HL-60/S4 (cell line): ENCODE data around the gene NDUFS2.

Experiments used
- in situ Hi-C: fragments of 300-500 bp; cut with MboI; formaldehyde crosslinking; loops from 2 replicates; pipeline ENCODE4 v1.14.3; 2022; ENCODE audit warnings: low sequenced_read_pairs

Gene NDUFS2

DNA sequence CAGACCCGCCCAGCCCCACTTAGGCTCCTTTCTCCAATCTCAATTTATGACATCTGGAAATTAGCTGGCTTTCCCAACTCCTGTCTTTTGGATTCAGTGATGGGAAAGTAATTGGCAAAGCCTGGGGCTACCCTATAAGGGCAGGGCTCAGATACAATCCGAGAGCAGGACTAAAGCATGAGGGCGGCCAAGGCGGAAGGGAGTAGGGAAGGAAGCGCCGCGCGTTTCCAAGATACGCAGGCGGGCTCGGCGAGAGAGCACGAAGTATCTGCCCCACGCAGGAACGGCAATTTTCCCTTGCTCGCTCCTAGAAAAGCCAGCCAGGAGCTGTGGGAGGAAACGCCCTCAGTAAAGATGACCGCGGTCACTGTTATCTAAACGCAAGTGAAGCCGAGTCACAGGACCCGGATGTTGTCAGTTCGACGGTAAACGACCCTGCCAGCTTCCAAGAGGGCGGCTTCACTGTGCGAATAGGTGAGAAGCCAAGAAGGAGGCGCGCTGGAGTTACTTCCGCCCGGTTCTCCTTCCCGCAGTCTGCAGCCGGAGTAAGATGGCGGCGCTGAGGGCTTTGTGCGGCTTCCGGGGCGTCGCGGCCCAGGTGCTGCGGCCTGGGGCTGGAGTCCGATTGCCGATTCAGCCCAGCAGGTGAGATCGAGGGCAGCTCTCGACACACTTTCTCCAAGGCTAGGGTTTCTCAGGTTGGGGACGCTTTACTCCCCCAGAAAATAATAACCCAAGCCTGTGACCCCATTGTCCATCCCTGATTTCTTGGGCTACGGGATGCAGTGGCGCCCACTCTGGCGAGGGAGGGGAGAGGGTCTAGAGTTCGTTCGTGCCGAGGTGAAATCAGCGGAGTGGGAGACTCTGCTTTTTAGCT is at the start of gene NDUFS2:
NDUFS2 (plus strand) TSS at position 532 of the 877 bp plus-strand sequence; CDS start at position 551, 19 bp downstream.
- in situ Hi-C loops = no loop called here

DNA sequence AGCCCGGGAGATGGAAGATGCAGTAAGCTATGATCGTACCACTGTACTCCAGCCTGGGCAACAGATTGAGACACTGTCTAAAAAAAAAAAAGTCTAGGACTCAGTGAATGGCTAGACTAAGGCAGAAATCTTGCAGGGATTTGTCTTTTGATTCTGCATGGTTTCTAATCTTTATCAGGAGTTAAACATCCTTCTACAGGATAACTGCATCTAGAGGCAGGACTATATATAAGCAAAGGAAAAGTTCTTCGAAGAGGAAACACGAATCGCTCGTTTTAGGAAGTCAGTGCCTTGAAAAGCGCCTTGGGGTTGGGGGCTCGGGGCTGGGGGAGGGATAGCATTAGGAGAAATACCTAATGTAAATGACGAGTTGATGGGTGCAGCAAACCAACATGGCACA is 49.0 kb upstream of the NDUFS2 start:
- in situ Hi-C loops = no loop called here

DNA sequence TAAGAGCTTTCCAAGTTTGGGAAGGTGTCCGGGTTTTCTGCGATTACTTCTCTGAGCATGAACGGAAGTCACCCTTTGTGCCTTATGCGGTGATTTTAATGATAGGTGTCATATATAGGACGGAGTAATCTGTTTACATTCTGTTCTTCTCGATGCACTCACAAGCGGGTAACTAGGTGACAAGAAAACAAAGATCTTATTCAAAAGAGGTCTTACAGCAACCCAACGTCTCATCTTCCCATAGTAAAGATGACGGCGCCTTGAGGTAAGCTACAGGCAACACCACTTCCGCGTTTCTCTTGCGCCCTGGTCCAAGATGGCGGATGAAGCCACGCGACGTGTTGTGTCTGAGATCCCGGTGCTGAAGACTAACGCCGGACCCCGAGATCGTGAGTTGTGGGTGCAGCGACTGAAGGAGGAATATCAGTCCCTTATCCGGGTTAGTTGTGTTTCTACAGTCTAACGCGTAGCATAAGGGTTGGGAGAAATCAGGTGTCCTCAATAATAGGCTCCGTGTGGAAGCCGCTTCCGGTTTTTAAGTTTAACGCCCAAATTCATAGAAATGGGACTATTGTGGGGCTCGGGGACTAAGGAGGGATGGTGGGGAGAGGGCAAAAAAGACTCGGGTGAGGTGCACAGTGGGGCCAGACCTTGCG is 48.4 kb upstream of the NDUFS2 start, which contains the start of gene UFC1:
UFC1 (plus strand) TSS at position 297 of the 656 bp plus-strand sequence; CDS start at position 317, 20 bp downstream.
- in situ Hi-C loops = no loop called here

DNA sequence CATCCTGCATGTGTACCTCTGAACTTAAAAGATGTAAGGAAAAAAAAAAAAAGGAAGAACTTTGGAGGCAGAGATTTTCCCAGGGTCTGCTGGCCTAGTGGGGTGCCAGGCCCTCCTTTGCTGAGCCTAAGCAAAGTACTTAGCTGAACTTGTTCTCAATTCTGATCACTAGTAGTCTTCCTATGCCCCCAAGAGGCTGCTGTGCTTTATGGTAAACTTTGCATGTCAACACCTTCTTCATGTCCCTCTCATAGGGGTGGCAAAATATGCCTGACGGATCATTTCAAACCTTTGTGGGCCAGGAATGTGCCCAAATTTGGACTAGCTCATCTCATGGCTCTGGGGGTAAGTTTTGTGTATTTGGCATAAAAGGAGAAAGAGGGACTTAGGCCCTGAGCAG is 44.3 kb upstream of the NDUFS2 start:
- in situ Hi-C loops = no loop called here

DNA sequence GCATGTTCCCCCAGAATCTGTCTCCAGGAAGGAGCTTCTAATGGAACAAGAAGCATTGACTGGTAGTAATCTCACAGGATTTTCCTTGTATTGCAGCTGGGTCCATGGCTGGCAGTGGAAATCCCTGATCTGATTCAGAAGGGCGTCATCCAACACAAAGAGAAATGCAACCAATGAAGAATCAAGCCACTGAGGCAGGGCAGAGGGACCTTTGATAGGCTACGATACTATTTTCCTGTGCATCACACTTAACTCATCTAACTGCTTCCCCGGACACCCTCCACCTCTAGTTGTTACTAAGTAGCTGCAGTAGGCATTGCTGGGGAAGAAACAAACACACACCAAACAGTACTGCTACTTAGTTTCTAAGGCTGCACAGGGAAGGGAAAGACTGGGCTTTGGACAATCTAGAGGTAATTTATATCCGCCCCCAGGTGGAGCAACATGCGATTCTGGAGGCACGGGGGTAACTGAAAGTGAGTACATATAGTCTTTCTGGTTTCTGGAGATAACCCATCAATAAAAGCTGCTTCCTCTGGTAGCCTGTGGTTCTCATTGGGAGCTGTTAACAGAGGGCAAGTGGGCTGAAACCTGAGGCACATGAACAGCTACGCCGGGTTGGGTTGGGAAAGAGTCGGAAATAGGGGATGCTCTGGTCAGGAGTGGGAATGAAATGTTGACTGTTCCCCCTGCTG is 43.7 kb upstream of the NDUFS2 start:
- in situ Hi-C loops = no loop called here

DNA sequence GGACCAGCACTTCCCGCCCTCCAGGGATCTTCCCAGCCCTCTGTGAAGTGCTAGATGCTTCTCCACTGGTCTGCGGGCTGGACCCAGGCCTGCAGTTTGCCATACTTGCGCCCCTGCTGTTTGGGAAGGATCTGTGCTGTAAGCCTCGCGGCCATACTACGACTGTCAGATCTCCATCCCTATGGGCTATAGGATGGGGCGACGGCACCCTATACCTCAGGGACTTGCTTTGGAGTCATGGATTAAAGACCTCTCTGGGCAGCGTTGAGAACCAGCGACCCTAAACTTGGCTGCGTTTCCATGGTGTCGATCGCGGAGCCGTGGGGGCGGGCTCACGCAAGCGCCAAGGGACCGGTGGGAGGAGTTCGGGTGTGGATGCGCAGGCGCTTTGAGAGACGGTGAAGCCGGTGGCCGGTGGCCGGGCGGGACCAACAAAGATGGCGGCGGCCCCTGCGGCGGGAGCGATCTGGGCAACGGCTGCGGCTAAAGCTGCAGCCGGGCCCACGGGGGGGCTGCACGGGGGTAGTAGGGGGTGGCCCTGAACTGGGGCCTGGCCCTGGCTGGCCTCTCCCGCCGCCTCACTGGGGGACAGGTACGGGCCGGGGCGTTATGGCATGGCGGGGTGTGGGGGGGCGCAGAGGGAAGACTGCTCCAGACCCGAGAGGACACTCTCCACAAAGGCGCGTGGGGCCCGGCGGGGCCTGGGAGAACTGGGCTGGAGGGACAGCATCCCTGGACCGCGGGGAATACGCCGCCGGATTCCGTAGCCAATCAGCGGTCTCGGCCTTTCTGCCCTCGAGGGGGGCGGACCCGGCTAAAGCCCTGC is 42.9 kb upstream of the NDUFS2 start, which contains the start of gene USP21:
USP21 (plus strand) TSS at position 414 of the 826 bp plus-strand sequence. CDS start 1,141 bp downstream, outside the sequence.
- in situ Hi-C loops = no loop called here

DNA sequence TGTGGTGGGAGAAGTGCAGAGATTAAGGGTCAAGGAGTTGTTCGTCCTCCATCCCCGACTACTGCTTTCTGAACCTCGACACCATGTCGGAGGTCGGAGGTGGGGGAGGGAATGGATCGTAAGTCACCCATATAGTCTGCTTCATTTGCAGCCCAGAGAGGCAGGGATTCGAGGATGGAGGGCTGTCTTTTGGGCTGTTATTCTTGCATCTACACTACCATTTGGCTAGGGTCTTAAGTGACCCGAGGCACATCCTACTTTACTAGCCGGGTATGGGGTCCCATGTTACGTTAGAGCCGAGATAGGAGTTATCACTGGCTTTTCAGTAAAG is 42.3 kb upstream of the NDUFS2 start:
- in situ Hi-C loops = no loop called here

DNA sequence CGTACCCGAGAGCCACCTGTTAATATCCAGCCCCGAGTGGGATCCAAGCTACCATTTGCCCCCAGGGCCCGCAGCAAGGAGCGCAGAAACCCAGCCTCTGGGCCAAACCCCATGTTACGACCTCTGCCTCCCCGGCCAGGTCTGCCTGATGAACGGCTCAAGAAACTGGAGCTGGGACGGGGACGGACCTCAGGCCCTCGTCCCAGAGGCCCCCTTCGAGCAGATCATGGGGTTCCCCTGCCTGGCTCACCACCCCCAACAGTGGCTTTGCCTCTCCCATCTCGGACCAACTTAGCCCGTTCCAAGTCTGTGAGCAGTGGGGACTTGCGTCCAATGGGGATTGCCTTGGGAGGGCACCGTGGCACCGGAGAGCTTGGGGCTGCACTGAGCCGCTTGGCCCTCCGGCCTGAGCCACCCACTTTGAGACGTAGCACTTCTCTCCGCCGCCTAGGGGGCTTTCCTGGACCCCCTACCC is 41.5 kb upstream of the NDUFS2 start:
- in situ Hi-C loops = no loop called here

DNA sequence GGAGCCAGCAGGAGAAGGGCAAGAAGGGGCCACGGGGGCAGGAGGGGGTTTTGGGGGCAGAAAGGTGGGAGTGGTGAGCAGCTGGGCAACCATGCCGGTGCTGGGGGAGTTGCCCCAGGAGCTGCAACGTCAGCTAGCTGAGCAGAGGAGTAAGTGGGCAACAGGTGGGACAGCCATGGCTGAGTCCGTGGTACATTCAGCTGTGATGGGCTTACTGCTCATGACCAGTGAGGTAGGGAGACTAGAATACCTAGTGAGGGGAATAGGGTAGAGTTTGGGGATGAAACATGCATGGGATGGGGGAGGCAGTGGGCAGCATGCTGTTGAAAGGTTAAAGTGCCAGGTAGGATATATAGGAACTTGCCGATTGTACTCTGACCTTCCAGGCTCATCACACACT is 40.5 kb upstream of the NDUFS2 start:
- in situ Hi-C loops = no loop called here

DNA sequence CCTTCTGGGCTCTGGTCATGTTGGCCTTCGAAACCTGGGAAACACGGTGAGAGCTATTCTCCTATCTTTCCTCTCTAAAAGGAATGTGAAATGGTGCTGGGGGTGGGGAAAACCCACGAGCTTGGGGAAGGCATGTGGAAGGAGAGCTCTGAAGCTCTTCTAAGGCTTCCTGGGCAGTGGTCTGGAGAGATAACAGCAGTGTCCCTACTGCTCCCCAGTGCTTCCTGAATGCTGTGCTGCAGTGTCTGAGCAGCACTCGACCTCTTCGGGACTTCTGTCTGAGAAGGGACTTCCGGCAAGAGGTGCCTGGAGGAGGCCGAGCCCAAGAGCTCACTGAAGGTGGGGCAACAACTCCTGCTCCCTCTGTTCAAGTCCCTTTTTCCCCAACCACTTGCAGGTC is 40.1 kb upstream of the NDUFS2 start:
- in situ Hi-C loops = no loop called here

DNA sequence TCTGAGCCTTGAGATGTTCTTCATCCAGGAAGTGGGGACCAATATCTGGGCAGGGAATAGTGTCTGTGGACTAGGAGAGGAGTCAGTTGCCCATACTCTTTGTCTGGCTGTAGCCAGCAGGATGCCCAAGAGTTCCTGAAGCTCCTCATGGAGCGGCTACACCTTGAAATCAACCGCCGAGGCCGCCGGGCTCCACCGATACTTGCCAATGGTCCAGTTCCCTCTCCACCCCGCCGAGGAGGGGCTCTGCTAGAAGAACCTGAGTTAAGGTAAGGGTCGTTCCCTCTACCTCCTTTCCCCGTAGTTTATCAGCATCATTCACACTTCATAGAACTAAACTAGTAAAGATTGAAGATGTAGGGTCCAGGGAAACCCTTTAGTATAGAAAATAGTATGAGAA is 39.4 kb upstream of the NDUFS2 start:
- in situ Hi-C loops = no loop called here

DNA sequence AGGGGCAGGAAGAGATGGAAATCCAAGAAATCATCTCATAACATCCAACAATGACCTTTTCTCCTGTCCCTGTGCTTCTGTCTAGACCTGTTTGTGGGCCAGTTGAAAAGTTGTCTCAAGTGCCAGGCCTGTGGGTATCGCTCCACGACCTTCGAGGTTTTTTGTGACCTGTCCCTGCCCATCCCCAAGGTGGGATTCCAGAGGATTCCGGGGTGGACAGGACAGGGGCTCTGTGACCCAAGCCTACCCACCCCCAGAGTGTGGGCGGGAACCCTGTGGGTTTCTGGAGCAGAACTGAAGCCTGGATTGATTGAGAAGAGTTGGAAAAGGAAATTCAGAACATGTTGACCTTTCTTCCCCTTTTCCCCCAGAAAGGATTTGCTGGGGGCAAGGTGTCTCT is 38.4 kb upstream of the NDUFS2 start:
- in situ Hi-C loops = no loop called here

DNA sequence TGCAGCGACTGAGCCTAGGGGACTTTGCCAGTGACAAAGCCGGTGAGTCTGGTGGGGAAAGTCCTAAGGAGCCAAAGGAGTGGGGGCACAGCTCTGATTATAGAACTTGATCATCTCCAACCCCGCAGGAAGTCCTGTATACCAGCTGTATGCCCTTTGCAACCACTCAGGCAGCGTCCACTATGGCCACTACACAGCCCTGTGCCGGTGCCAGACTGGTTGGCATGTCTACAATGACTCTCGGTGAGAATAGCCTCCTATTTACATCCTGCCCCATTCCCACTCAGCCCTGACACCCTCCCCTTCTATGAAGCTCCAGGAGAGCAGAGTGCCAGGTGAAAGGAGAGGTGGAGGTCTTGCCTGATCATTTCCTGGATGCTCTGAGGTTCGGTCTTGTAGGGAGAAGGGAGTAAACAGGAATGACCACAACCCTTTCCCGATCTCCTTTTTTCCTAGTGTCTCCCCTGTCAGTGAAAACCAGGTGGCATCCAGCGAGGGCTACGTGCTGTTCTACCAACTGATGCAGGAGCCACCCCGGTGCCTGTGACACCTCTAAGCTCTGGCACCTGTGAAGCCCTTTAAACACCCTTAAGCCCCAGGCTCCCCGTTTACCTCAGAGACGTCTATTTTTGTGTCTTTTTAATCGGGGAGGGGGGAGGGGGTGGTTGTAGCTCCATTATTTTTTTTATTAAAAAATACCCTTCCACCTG is 37.1 kb upstream of the NDUFS2 start:
- in situ Hi-C loops = no loop called here

DNA sequence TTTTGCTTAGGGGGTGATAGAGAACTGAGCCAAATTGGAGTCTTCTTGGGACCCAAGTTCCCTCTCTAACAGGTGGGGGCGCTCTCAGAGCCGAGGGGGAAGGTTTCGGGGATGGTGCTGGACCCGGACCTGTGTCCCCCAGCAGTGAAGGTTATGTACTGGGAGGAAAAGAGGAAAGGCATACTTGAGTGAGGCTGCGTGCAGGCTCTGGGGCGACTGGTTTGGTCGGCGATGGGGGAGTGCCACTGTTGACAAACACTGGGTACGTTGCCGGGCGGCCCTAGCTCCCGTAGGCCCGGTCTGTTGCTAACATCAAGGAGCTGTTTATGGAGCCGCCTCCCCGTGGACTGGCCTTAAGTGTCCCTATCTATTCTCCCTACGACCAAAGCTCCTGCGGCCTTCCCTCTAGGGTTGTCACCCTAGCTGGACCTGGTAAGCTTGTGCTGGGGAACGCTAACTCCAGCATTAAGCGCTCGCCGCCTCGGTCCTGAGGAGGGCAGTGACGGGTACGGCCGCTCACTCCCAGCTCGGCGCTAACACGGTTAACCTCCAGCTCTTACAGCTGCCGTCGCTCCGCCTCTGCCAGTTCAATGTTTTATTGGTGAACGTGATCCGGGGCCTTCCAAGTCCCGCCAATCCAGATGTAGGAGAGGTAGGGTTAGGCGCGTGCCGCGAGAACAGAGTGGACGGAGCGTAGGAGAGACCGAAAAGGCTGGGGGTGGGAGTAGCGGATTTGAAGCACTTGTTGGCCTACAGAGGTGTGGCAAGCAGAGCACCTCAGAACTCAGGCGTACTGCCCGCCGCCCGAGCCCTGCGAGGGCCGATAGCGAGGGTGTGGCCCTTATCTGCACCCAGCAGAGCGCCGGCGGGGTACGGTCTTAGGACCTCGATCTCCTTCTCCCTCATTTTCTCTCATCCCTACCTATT is 36.2 kb upstream of the NDUFS2 start, which contains the start of gene PPOX:
PPOX (plus strand) TSS at position 685 of the 927 bp plus-strand sequence. CDS start 422 bp downstream, outside the sequence.
- in situ Hi-C loops = no loop called here

DNA sequence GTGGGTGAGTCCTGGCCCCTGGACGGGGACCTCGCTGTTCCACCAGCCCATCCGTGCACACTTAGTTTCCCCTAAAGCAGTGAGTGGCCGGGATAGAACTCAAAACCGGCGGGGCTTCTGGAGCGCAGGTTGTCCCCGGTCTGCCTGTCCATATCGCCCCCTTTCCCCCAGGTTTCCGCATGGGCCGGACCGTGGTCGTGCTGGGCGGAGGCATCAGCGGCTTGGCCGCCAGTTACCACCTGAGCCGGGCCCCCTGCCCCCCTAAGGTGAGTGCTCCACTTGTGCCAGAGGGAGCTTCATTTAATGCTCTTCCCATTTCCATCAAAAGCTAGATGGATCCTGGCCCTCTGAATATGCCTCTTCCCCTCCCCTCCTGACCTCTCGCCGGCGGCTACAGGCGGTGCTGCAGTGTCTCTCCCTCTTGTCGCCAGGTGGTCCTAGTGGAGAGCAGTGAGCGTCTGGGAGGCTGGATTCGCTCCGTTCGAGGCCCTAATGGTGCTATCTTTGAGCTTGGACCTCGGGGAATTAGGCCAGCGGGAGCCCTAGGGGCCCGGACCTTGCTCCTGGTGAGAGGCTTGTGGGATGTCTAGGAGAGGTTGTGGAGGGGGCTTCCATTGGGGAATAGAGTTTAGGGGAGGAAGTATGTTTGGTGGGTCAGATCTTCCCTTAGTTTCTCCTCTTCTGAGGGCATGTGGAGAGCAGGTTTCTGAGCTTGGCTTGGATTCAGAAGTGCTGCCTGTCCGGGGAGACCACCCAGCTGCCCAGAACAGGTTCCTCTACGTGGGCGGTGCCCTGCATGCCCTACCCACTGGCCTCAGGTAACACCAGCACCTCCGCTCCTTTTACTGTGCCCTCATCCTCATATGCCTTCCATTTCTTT is 35.3 kb upstream of the NDUFS2 start:
- in situ Hi-C loops = no loop called here

DNA sequence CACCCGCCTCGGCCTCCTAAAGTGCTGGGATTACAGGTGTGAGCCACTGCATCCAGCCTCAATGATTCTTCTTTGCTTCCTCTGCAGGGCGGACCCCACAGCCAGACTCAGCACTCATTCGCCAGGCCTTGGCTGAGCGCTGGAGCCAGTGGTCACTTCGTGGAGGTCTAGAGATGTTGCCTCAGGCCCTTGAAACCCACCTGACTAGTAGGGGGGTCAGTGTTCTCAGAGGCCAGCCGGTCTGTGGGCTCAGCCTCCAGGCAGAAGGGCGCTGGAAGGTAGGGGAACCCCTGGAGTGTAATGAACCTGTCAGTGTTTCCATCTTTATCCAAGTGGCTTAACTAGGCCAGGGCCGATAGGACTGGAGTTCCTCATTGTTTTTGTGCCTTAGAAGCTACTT is 33.3 kb upstream of the NDUFS2 start:
- in situ Hi-C loops = no loop called here

DNA sequence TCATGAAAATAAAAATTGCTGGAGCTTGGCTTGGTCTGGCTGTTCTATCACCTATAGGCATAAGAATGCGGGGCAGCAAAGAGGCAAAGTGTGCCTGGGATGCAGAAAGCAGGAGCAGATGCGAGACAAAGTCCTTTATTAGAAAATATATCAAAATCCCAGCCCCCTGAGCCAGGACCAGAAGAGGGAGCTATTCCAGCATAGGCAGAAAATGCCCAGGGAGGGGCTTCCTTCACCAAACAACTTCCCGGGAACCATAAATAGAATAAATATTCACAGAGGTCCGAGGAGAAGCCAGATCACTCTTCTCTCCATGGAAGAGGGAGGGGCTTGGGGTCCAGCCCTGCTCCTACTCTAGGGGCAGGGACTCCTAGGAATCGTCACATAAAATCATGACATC is 31.0 kb upstream of the NDUFS2 start:
- in situ Hi-C loops = no loop called here

DNA sequence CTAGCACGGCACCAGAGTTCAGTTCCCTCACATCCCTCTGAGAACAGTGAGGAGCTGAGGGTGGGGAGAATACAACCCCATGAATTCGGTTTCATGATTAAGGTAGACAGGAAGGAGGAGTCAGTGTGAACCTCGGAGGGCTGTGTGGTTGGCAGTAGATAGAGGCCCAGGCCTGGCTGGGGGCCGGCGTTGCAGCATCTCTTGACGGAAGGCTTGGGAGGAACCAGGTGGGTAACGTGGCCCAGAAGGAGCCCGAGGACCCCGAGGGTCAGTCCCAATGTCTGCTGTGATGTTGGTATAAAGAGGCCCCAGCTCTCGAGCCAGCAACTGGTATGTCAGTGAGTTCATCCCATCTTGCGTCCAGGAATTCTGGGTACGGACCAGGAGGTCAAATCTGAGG is 30.5 kb upstream of the NDUFS2 start:
- in situ Hi-C loops = no loop called here
